HG03460 (cell line): ENCODE measurements around the gene TSPAN6.

Source experiments
- ATAC-seq: cut with Tn5 transposase; IDR thresholded peaks from one replicate; pipeline ENCODE4 v1.9.1; 2021; ENCODE audit not compliant: unreplicated experiment

TSPAN6 gene

DNA sequence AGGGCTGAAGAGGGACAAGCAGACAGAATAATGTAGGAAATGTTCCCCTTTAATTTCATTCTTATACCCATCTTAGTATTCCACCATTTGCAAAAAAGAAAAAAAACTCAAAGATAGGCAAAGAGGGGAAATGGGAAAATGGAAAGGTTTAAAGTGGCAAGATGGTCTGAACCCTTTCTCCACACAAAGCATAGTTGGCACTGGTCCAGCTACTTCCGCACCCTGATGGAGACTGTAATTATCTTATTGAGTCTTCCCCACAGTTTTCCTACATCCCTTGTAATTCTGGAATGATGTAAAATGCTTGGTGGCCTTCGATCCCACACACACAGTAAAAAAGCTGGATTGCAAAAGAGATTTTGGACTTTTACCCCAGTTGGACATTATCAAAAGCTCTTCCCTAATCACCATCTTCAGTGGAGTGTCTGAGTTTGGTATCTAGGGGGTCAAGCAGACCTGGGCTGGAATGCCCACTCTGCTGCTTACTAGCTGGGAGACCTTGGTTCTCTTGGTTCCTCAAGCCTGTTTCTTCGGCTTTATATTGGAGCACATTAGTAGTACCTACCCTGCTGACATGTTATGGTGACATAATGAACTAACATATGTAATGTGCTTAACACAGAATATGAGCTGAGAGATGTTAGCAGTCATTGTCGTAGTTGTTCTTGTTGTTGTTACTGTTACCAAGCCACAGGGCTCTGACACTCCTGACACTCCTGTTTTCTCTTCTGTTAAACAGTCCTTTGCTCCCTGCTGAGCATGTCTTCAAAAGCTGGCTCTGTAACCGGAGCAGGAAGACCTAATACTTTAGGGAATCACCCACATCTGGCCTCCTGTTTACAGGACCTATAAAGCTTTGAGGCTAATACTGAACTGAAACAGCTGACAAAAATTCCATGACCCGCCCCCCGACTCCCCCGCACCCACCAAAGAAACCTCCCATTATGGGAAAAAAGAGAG is 12.1 kb upstream of the TSPAN6 start:
- ATAC-seq, result no peak

- ATAC-seq, result no peak
These were observed 11.1 kb upstream of the TSPAN6 start for GRCh38 chrX:100647739-100648138.

DNA sequence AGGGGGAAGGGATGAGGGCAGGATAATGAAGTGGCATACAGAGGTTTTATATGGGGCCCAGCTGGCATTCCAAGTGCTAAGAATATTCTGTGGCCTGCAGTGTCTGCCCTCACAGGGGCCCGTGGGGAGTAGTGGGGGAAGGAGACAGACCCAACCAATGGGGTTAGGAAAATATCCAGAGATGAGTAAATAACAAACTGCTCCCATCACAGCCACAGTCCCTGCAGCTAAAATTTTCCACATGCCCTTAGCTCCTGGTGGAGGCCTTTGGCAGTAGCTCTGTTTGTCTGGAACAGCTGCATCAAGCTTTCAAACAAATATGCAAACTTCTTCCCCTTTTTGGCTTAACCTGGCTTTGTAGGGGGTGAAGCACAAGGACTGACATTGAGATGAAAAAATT is 10.5 kb upstream of the TSPAN6 start:
- no peak for ATAC-seq

DNA sequence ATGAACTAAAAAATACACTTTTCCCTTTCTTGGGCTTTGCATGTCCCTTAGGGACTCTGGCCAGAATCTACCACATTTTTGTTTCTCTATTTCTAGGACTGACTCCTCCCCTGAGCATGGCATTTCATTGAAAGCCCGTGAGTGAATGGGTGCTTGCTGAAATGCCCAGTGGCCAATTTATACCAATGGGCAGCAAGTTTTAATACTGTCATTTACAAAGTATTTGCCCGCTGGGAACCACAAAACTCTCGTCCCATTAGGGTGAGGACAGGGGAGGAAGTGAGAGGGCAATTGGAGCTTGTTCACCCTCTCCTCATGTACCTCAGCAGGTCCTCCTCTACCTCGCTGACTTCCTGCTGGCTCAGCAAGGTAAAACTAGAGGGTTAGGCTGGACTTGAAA is 8.5 kb upstream of the TSPAN6 start:
- ATAC-seq, result no peak

DNA sequence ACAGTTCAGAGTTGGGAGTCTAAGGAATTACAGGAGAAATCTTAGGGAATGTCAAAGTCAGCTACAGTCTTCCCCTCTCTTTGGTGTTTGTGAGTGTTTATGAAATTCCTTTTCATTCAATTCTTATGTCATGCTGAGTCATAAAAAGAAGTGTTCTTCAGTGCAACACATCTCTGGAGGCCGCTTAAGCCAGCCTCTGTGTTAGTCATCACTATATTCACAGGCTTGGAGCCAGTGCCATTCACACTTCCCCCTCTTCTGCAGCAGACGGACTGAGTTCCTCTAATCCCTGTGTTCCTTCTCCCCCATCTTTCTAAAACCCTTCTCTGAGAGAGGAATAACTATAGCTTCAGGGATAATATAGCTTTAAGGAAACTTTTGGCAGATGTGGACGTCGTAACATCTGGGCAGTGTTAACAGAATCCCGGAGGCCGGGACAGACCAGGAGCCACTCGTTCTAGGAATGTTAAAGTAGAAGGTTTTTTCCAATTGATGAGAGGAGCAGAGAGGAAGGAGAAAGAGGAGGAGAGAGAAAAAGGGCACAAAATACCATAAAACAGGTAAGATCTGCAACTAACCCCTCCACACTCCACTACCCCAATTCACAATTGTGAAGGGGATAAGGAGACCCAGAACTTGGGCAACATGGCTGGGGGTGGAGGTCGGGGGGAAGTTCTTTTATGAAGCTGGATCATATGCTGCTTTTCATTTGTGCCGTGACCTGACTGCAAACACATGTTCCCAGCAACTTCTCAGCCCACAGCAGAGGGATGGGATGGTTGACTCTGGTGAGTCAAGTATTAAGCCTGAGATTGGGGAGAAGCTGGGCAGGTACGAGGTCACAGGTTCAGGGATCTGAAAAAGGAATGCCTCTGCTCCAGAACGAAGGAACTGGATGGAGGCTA is 7.6 kb upstream of the TSPAN6 start, which contains the start of gene SRPX2:
TSS of gene SRPX2 (plus strand) at position 244 of the 905 bp plus-strand sequence. CDS start 2,124 bp downstream, outside the sequence.
- no peak for ATAC-seq

DNA sequence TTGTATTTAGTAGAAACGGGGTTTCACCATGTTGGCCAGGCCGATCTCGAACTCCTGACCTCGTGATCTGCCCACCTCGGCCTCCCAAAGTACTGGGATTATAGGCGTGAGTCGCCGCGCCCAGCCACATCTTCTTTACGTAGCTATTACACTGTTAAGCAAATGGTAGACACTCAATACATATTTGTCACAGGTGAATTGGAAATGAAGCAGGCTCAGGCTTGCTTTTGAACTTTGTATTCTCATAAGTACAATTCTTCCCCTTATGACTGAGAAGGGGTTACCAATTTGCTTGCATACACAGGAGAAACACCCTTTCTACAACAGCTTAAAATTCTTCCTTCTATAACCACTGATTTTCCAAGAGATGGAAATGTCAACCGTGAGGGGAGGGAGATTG is 6.6 kb upstream of the TSPAN6 start:
- no peak for ATAC-seq

GRCh38 chrX:100642290-100642689 is 5.7 kb upstream of the TSPAN6 start:
- ATAC-seq, result no peak

DNA sequence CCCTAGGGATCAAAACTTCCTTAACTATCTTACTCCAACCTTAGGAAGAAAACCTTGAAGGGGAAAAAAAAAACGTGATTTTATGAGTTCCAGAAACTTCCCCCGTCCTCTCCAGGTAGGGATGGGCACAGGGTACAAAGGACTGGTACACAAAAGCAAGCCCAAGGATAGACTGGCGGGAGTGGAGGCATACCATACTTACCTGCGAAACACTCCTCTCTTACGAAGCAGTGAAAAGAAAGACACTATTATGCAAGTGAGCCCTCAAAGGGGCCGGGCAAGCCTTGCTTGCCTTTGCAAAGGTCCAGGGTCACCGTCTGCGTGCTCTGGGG is 651 bp downstream of the TSPAN6 start:
- ATAC-seq, result no peak

DNA sequence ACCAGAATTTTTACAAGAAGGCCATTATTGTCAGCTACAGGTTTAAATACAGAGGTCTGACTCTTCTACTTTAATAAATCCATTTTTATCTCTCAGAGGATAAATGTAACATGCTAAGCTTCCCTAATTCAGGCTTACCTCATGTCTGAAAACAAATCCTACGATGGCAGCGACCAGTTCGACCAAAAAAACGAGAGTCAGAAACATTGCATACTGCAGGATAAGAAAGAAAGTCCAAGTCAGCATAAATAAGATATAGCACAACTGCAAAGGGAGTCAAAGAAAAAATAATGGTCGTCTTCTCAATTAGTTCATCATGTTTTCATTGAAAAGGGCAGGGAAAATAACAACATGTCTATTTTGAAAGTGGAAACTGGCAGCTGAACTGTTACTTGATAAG is 1.6 kb downstream of the TSPAN6 start:
- ATAC-seq, result no peak

DNA sequence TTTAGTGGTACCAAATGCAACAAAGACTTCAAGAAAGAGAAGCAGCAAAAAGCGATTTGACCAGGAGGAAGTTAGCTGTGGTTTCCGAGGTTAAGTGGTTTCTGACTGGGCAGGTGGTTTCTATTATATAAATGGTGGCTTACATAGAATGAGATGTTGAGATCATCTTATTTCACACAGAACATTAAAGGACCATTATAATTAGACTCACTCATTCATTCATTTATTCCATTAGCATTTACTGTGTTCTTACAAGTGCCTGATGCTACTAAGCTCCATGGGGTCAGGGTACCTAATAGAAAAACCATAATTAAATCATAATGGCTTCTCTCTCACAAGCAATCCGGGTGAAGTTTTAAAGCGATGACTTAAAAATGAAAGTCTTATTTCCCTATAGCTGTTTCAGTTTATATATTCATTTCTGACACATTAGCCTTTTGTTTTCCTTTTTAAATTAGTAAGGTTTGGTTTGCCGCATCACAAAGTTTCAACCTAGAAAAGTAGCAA is 10.6 kb downstream of the TSPAN6 start:
- ATAC-seq, result peak; percentile 91

DNA sequence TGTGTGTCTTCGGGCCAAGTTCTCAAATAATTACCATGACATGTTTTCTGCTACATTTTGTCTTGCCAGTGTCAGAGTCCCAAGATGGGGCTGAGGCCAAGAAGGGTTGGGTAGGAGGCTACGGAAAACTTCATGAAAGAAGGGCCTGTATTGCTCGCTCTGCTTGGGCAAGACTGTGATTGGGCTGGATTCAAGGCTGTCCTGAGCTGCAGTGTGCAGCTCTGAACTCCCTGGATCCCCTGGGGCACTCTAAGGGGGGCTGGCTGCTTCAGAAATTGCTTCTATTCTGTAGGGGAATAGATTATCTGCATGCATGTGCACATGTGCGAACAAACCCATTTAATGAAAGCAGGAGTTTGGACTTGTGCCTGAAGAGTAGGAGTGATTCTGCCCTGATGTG is 13.6 kb downstream of the TSPAN6 start:
- no peak for ATAC-seq

- peak; percentile 98 for ATAC-seq
These were observed 21.6 kb downstream of the TSPAN6 start for GRCh38 chrX:100615005-100615404.

DNA sequence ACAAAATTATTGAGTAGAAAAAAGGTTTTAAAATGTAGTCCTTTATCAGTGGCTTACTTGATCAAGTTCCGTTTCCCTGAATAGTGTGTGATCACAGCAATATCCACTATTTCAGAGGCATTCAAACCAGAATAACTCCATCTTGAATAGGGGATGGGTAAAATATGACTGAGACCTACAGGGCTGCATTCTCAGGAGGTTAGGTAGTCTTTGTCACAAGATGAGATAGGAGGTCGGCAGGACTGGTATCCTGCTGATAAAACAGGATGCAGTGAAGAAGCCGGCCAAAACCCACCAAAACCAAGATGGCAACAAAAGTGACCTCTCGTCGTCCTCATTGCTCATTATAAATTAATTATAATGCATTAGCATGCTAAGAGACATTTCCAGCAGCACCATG is 24.7 kb downstream of the TSPAN6 start:
- no peak for ATAC-seq

GRCh38 chrX:100609591-100609990 is 27.0 kb downstream of the TSPAN6 start:
- no peak for ATAC-seq

DNA sequence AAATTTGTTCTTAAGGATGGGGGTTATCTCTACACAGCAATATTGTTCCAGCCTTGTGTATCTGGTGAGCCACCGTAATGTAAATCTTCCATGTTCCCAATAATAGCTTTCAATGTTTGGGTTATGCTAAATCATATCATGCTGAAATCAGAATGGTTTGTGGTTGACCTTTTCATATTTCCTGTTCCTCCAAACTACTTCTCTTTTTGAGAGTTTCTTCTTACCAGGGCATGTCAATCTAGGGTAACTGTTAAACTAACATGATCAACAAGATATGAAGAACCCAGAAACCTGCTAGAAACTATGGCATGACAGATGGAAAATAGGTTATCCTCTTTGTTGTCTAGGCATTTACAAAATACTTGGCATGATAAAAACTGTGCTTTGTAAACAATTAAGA is 29.9 kb downstream of the TSPAN6 start:
- ATAC-seq, result no peak

DNA sequence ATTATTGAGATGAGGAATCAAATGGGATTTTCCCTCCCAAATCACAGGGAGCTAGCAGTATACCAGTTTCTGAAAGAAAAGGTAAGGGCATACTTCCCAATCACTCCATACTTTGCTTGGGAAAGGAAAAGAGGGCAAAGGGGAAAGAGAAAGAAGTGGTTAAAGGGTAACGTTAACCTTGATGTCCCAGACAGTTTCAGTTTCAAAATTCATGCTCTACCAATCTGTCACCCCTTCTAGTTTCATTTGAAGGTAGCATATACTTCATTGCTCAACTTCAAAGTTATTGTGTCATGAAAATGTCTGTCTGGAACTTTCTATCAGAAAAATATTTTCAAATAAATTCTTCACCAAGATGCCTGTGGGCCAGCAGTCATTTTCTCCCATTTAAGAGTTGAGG is 35.8 kb downstream of the TSPAN6 start:
- no peak for ATAC-seq

GRCh38 chrX:100600340-100600739 is 36.3 kb downstream of the TSPAN6 start:
- ATAC-seq, result no peak

DNA sequence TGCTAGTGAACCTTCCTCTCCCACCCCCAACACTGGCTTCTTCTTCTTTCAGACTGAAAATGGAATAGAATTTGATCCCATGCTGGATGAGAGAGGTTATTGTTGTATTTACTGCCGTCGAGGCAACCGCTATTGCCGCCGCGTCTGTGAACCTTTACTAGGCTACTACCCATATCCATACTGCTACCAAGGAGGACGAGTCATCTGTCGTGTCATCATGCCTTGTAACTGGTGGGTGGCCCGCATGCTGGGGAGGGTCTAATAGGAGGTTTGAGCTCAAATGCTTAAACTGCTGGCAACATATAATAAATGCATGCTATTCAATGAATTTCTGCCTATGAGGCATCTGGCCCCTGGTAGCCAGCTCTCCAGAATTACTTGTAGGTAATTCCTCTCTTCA is 37.1 kb downstream of the TSPAN6 start:
- ATAC-seq, result no peak

- ATAC-seq, result no peak
These were observed 40.0 kb downstream of the TSPAN6 start for GRCh38 chrX:100596601-100597000.

- no peak for ATAC-seq
These were observed 43.0 kb downstream of the TSPAN6 start for GRCh38 chrX:100593581-100593980.

GRCh38 chrX:100593126-100593525 is 43.5 kb downstream of the TSPAN6 start:
- ATAC-seq, result no peak
